Measurements from ENCODE around the gene CNPY1.

Gene CNPY1

GRCh38 chr7:155541986-155542675 lies 4.2 kb downstream of the CNPY1 start:
- no peaks in the 10 kb centered on the region for H3K36me3 Mint-ChIP-seq (ENCODE audit: low read depth)
- H3K27ac Mint-ChIP-seq: no peak overlapping the region
- intact Hi-C loops (cut with micrococcal nuclease): no loop called here
- H3K27me3 Mint-ChIP-seq: peaks cover 42% of the 10 kb centered on the region
- no peaks in the 10 kb centered on the region for H3K9me3 Mint-ChIP-seq
- no peak overlapping the region for H3K4me3 Mint-ChIP-seq
- no peaks in the 10 kb centered on the region for H3K4me1 Mint-ChIP-seq (ENCODE audit: low read depth)

DNA sequence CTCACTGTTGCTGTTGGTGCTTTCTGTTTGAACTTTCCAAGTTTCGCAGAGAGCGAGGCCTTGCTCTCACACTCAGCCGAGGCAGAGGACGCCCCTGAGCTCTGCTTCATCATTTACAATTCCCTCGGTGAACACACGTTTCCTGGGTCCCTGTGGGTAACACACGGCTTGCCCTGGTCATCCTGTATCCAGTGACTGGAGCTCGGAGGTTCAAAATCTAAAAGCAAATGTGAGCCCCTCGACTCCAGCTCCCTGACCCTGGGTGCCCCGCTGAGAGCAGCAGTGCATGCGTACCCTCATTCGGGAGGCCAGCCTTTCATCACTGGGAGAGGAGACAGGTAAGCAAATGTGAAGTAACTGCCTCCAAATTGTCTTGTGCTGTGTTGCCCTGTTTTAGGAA lies 5.8 kb downstream of the CNPY1 start:
- H3K4me1 Mint-ChIP-seq (ENCODE audit: low read depth): no peaks in the 10 kb centered on the region
- no peak overlapping the region for H3K4me3 Mint-ChIP-seq
- no peaks in the 10 kb centered on the region for H3K36me3 Mint-ChIP-seq (ENCODE audit: low read depth)
- H3K27me3 Mint-ChIP-seq: peaks cover 56% of the 10 kb centered on the region
- intact Hi-C loops (cut with micrococcal nuclease): no loop called here
- no peaks in the 10 kb centered on the region for H3K9me3 Mint-ChIP-seq
- H3K27ac Mint-ChIP-seq: no peak overlapping the region

DNA sequence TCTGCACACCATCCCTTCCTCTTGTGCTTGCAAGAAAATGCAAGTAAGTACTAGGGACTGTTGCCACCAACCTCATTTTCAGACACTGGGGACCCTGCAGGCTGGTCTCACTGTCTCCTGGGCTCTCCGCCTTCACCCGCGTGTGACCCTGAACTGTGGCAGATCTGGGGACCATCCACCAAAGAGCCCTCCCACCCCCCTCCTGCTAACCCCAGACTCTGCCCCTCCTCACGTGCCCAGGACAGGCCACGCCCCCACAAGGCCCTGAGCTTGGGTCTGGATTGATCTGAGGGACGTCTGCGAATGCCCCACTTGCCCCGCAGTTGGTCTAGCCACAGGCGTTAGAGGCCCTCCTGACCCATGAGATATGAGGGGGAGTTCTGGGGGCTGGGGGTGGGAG lies 8.1 kb downstream of the CNPY1 start:
- H3K36me3 Mint-ChIP-seq (ENCODE audit: low read depth): no peaks in the 10 kb centered on the region
- H3K4me3 Mint-ChIP-seq: no peak overlapping the region
- H3K27ac Mint-ChIP-seq: no peak overlapping the region
- H3K4me1 Mint-ChIP-seq (ENCODE audit: low read depth): peaks cover 11% of the 10 kb centered on the region
- intact Hi-C loops (cut with micrococcal nuclease): no loop called here
- no peaks in the 10 kb centered on the region for H3K9me3 Mint-ChIP-seq
- H3K27me3 Mint-ChIP-seq: peaks cover 66% of the 10 kb centered on the region

- H3K9me3 Mint-ChIP-seq: no peaks in the 10 kb centered on the region
- H3K27me3 Mint-ChIP-seq: peaks cover 80% of the 10 kb centered on the region
- H3K4me1 Mint-ChIP-seq (ENCODE audit: low read depth): peaks cover 23% of the 10 kb centered on the region
- no peak overlapping the region for H3K4me3 Mint-ChIP-seq
- H3K36me3 Mint-ChIP-seq (ENCODE audit: low read depth): no peaks in the 10 kb centered on the region
- no peak overlapping the region for H3K27ac Mint-ChIP-seq
- intact Hi-C loops (cut with micrococcal nuclease): no loop called here
Measured at GRCh38 chr7:155536451-155536850, 9.9 kb downstream of the CNPY1 start.

GRCh38 chr7:155534691-155535090 lies 11.7 kb downstream of the CNPY1 start:
- intact Hi-C loops (cut with micrococcal nuclease): no loop called here
- no peak overlapping the region for H3K27ac Mint-ChIP-seq
- peaks cover 25% of the 10 kb centered on the region for H3K4me1 Mint-ChIP-seq (ENCODE audit: low read depth)
- H3K4me3 Mint-ChIP-seq: no peak overlapping the region
- no peaks in the 10 kb centered on the region for H3K9me3 Mint-ChIP-seq
- peaks cover 86% of the 10 kb centered on the region for H3K27me3 Mint-ChIP-seq
- no peaks in the 10 kb centered on the region for H3K36me3 Mint-ChIP-seq (ENCODE audit: low read depth)

- H3K4me3 Mint-ChIP-seq: peak overlapping the region; percentile 61
- no peak overlapping the region for H3K27ac Mint-ChIP-seq
- peaks cover 89% of the 10 kb centered on the region for H3K27me3 Mint-ChIP-seq
- H3K4me1 Mint-ChIP-seq (ENCODE audit: low read depth): peaks cover 25% of the 10 kb centered on the region
- no peaks in the 10 kb centered on the region for H3K9me3 Mint-ChIP-seq
- no peaks in the 10 kb centered on the region for H3K36me3 Mint-ChIP-seq (ENCODE audit: low read depth)
- intact Hi-C loops (cut with micrococcal nuclease): no loop called here
Measured at GRCh38 chr7:155533827-155534690, 12.3 kb downstream of the CNPY1 start.

- intact Hi-C loops (cut with micrococcal nuclease): no loop called here
- H3K27ac Mint-ChIP-seq: no peak overlapping the region
- H3K27me3 Mint-ChIP-seq: peaks cover 87% of the 10 kb centered on the region
- H3K4me1 Mint-ChIP-seq (ENCODE audit: low read depth): peaks cover 26% of the 10 kb centered on the region
- H3K4me3 Mint-ChIP-seq: peak overlapping the region; percentile 61
- no peaks in the 10 kb centered on the region for H3K9me3 Mint-ChIP-seq
- no peaks in the 10 kb centered on the region for H3K36me3 Mint-ChIP-seq (ENCODE audit: low read depth)
Measured at GRCh38 chr7:155533120-155533826, 13.1 kb downstream of the CNPY1 start.

- Mint-ChIP-seq H3K4me3 (no peak overlapping the region), H3K4me1 (ENCODE audit: low read depth) (peaks cover 29% of the 10 kb centered on the region), H3K36me3 (ENCODE audit: low read depth) (no peaks in the 10 kb centered on the region), H3K9me3 (no peaks in the 10 kb centered on the region), H3K27me3 (peaks cover 87% of the 10 kb centered on the region), H3K27ac (no peak overlapping the region)
- intact Hi-C loops (cut with micrococcal nuclease): no loop called here
Measured at GRCh38 chr7:155532792-155533119, 13.6 kb downstream of the CNPY1 start.

GRCh38 chr7:155531681-155532080 lies 14.7 kb downstream of the CNPY1 start:
- intact Hi-C loops (cut with micrococcal nuclease): no loop called here
- H3K4me1 Mint-ChIP-seq (ENCODE audit: low read depth): peaks cover 29% of the 10 kb centered on the region
- H3K27ac Mint-ChIP-seq: no peak overlapping the region
- H3K9me3 Mint-ChIP-seq: no peaks in the 10 kb centered on the region
- peaks cover 91% of the 10 kb centered on the region for H3K27me3 Mint-ChIP-seq
- H3K36me3 Mint-ChIP-seq (ENCODE audit: low read depth): no peaks in the 10 kb centered on the region
- no peak overlapping the region for H3K4me3 Mint-ChIP-seq

- peaks cover 29% of the 10 kb centered on the region for H3K4me1 Mint-ChIP-seq (ENCODE audit: low read depth)
- no peak overlapping the region for H3K27ac Mint-ChIP-seq
- H3K36me3 Mint-ChIP-seq (ENCODE audit: low read depth): no peaks in the 10 kb centered on the region
- H3K9me3 Mint-ChIP-seq: no peaks in the 10 kb centered on the region
- peaks cover 86% of the 10 kb centered on the region for H3K27me3 Mint-ChIP-seq
- intact Hi-C loops (cut with micrococcal nuclease): no loop called here
- H3K4me3 Mint-ChIP-seq: no peak overlapping the region
Measured at GRCh38 chr7:155530601-155531000, 15.8 kb downstream of the CNPY1 start.

DNA sequence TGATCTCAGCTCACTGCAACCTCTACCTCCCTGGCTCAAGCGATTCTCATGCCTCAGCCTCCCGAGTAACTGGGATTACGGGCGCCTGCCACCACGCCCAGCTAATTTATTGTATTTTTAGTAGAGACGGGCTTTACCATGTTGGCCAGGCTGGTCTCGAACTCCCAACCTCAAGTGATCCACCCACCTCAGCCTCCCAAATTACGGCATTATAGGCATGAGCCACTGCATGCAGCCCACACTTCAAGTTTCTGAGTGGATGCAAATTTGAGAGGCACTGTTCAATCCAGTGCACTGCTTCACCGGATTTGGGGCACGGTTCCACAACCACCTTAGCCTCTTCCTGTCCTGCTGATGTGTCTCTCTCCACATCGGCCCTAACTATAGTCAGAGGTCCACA lies 16.5 kb downstream of the CNPY1 start:
- Mint-ChIP-seq H3K4me1 (ENCODE audit: low read depth) (peaks cover 29% of the 10 kb centered on the region), H3K36me3 (ENCODE audit: low read depth) (no peaks in the 10 kb centered on the region), H3K27me3 (peaks cover 86% of the 10 kb centered on the region), H3K9me3 (no peaks in the 10 kb centered on the region), H3K27ac (no peak overlapping the region), H3K4me3 (no peak overlapping the region)
- intact Hi-C loops (cut with micrococcal nuclease): no loop called here

DNA sequence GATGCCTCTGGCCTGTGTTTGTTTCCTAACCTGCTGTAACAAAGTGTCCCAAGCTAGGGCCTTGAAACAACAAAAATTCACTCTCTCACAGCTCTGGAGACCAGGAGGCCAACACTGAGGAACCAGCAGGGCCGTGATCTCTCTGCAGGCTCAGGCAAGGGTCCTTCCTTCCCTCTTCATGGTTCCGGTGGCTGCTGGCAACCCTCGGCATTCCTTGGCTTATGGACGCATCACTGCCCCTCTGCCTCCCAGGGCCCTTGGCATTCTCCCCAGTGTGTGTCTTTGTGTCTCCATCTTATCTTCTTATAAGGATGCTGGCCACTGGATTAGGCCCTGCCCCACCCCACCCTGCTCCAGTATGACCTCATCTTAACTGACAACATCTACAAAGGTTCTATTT lies 17.0 kb downstream of the CNPY1 start:
- Mint-ChIP-seq H3K27me3 (peaks cover 83% of the 10 kb centered on the region), H3K27ac (no peak overlapping the region), H3K4me3 (no peak overlapping the region), H3K9me3 (no peaks in the 10 kb centered on the region), H3K36me3 (ENCODE audit: low read depth) (no peaks in the 10 kb centered on the region), H3K4me1 (ENCODE audit: low read depth) (peaks cover 29% of the 10 kb centered on the region)
- intact Hi-C loops (cut with micrococcal nuclease): no loop called here

- intact Hi-C loops (cut with micrococcal nuclease): no loop called here
- H3K4me3 Mint-ChIP-seq: no peak overlapping the region
- H3K27ac Mint-ChIP-seq: no peak overlapping the region
- H3K36me3 Mint-ChIP-seq (ENCODE audit: low read depth): no peaks in the 10 kb centered on the region
- peaks cover 12% of the 10 kb centered on the region for H3K4me1 Mint-ChIP-seq (ENCODE audit: low read depth)
- peaks cover 82% of the 10 kb centered on the region for H3K27me3 Mint-ChIP-seq
- H3K9me3 Mint-ChIP-seq: no peaks in the 10 kb centered on the region
Measured at GRCh38 chr7:155527664-155528063, 18.7 kb downstream of the CNPY1 start.

GRCh38 chr7:155526225-155526624 lies 20.1 kb downstream of the CNPY1 start:
- no peaks in the 10 kb centered on the region for H3K36me3 Mint-ChIP-seq (ENCODE audit: low read depth)
- H3K4me3 Mint-ChIP-seq: no peak overlapping the region
- intact Hi-C loops (cut with micrococcal nuclease): no loop called here
- peaks cover 77% of the 10 kb centered on the region for H3K27me3 Mint-ChIP-seq
- H3K27ac Mint-ChIP-seq: no peak overlapping the region
- H3K9me3 Mint-ChIP-seq: no peaks in the 10 kb centered on the region
- peaks cover 5% of the 10 kb centered on the region for H3K4me1 Mint-ChIP-seq (ENCODE audit: low read depth)

Measured in dendritic cell treated with granulocyte-macrophage colony-stimulating factor and Interleukin-4, amounts not matched to agents 40 ng/mL and 50 ng/mL, for 4 days (primary cell).